GM18507 (cell line): ENCODE data around the gene LRRC26.
"Not testable (repeated sequence)": the region's sequence is repeated elsewhere in the genome, so short reads cannot be mapped to it uniquely, and the experiment has no call there.

ENCODE experiments used
- DNase-seq: peaks from one replicate; pipeline ENCODE4 v3.0.0; 2011; ENCODE audit warnings: low read depth; ENCODE audit not compliant: insufficient read length; ENCODE audit errors: extremely low spot score
- FAIRE-seq: peaks from 2 replicates; lab custom pipeline; 2011; peaks lifted over from hg19 to GRCh38; lab: Jason Lieb, UNC

LRRC26 gene

DNA sequence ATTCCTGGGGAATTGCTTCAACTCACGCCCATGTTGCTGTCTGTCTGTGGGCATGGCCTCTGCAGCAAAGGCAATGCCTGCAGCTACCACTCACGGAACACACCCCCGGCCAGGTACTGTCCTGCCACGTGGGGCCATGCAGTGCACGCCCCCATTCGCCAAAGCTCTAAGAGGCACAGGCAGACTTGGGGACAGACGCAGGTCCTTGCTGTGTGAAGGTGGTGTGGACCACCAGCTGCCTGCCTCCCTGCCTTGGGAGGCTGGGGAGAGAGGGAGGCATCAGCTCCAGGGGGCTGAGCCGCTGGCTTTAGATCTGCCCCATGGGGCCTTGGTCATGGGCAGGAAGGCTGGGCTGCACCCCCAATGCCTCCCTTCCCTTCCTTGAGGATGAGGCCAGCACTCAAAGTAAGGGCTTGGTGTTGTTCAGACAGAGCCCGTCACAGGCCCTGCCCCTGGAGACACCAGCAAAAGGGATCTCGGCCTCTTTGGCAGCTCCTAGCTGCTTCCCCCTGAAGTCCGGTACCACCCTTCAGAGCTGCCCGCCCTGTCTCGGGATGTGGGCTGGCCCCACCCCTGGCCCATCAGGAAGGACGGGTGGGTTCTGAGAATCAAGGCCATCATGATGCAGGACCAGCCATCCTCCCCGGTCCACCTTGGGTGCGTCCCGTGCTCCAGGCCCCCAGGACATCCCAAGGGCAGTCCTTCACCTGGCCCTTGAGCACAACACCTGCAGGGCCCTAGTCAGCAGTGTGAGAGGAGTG, 28.6 kb downstream of the LRRC26 start:
- DNase-seq (no peak), FAIRE-seq (no peak)

DNA sequence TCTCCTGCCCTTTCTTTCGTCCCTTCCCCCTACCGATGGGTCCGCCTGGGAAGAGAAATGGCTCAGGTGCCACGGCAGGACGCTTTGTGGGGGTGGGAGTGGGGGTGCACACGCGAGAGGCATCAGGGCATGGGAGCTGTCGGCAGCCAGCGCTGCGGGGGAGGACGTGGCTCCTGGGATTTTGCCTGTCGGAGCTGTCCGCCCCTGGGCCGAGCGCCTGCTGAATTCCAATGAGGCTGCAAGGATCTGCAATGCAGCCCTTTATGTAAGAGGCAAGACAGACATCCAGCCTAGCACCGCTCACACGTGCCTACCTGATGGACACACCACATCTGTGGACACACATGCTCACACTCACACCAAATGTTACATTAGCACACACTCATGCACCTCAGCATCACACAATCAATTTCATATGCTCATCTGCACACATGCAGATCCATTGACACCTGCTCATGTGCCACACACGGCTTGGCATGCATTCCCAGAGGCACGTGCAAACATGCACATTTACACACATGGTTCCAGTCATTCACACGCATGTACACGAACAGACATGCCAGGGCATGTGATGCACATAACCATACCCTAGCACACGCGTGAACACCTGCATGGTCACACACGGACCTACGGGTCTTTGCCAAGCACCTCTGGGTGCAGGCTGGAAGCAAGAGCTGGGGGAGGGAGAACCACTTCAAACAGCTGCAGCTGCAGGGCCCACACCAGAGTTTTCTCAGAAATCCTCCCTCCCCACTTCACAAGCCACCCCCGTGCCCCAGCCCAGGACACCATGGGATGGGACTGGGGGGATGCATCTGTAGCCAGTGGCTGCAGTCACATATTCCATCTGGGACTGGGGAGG, 29.5 kb downstream of the LRRC26 start:
- DNase-seq = no peak
- FAIRE-seq = no peak

GRCh38 chr9:137139468-137140150, 30.2 kb downstream of the LRRC26 start:
- FAIRE-seq = no peak
- no peak for DNase-seq

DNA sequence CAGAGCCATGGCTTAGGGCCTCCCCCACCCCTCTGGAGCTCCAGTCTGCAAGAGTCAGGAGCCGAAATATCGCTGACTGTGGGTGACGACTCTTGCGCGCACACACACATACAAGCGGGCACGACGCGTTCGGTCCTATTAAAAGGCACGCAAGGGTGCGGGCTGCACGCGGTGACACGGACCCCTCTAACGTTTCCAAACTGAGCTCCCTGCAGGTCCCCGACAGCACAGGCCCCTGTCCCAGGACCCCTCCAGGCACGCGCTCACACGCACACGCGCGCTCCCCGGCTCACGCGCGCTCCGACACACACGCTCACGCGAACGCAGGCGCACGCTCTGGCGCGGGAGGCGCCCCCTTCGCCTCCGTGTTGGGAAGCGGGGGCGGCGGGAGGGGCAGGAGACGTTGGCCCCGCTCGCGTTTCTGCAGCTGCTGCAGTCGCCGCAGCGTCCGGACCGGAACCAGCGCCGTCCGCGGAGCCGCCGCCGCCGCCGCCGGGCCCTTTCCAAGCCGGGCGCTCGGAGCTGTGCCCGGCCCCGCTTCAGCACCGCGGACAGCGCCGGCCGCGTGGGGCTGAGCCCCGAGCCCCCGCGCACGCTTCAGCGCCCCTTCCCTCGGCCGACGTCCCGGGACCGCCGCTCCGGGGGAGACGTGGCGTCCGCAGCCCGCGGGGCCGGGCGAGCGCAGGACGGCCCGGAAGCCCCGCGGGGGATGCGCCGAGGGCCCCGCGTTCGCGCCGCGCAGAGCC, 31.0 kb downstream of the LRRC26 start, which contains the start of gene GRIN1:
TSS of gene GRIN1 (plus strand) at position 433 of the 746 bp plus-strand sequence. CDS start 333 bp downstream, outside the sequence.
- no peak for FAIRE-seq
- DNase-seq = no peak

DNA sequence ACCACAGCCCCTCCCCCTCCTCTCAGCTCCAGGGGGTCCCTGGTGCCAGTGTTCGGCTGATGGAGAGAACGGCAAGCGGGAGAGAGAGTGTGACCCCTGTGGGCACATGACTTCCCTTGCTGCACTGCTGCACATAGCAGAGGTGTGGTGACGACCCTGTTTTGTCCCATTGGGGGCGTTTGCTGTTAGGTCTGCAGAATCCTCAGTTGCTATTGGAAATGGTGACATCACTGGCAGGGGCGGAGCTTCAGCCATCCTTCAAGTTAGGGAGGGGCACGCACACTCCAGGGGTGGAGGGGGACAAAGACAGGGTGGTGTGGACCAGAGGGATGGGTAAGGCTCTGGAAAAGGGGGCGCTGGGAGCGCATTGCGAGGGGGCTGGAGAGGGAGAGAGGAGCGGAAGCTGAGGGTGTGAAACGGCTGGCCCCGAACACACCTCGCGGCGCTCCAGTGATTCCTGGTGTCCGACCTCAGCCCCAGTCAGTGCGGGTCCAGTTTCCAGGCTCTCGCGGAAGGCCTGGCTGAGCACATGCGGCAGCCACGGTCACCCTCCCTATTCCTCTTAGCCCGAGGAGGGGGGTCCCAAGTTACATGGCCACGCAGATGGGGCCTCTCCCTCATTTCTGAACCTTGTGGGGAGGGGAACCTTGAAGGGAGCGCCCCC, 31.7 kb downstream of the LRRC26 start:
- DNase-seq (no peak), FAIRE-seq (no peak)

DNA sequence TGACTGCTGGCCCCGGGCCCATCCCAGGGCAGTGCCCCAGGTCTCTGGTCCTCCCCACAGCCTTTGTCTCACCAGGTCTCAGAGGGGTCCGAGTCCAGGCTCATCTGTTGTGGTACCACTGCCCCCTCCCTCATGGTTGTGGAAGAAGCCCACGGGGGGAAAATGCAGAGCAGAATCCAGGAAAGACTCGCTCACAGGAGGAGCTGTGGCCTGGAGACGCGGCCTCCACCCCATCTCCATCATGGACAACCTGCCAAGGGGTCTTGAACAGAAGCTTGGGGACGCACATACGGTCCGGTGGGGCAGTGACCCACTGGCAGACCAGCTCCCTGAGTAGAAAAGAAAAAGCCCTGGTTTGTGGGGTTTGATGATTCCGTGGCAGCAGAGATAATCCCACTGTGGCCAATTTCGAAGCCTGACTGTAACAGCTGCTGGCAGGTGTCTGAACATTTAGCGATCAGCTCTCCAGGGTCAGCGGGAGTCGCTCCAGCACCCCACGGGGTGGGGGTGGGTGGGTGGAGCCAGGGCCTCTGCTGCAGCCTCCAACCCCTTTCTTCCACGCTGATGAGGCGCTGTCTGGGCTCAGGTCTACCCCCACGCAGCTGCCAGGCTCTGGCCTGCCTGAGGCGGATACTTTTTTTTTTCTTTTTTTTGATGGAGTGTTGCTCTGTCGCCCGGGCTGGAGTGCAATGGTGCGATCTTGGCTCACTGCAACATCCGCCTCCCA, 32.8 kb downstream of the LRRC26 start:
- no peak for DNase-seq
- FAIRE-seq = no peak

DNA sequence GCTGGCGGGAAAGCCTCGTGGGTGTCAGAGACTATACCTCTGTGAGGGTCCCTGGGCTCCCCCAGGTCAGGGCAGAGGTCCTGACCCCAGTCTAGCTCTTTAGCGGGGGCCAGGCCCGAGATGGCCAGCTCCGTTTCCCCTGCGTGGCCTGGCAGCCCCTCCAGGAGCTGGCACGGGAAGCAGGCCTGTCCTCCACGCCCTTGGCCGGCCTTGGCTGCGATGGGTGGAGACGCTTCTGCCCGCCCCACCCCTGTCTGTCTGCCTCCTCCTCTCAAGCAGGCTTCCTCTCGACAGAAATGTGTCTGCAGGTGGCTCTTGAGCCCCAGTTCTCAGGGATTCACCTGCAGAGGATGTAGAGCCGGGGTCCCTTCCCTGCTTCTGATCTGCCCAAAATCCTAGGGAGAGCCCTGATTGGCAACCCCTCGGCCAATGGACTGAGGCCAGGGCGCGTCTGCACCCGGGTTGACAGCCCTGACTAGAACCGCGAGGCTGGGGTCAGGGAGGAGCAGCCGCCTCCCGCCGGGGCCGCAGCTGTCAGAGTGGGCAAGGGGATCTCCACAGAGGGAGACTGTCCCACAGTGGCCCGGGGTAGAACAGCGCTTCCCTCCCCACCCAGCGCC, 33.5 kb downstream of the LRRC26 start:
- DNase-seq (no peak), FAIRE-seq (no peak)

DNA sequence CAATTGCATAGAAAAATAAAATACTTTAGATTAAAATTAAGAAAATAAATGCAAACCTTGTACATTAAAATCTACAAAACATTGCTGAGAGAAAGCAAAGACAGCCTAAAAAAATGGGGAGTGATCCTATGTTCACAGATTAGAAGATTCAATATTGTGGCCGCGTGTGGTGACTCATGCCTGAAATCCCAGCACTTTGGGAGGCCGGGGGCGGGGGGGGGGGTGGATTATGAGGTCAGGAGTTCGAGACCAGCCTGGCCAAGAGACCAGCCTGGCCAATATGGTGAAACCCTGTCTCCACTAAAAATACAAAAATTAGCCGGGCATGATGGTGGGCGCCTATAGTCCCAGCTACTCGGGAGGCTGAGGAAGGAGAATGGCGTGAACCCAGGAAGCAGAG, 34.7 kb downstream of the LRRC26 start:
- DNase-seq = not testable (repeated sequence)

GRCh38 chr9:137134191-137134590, 35.7 kb downstream of the LRRC26 start:
- FAIRE-seq (no peak), DNase-seq (no peak)

More for the DNA sequence above, 34.7 kb downstream of the LRRC26 start:
- FAIRE-seq = not testable (repeated sequence)

GRCh38 chr9:137130176-137130755, 39.6 kb downstream of the LRRC26 start:
- DNase-seq (no peak), FAIRE-seq (no peak)

DNA sequence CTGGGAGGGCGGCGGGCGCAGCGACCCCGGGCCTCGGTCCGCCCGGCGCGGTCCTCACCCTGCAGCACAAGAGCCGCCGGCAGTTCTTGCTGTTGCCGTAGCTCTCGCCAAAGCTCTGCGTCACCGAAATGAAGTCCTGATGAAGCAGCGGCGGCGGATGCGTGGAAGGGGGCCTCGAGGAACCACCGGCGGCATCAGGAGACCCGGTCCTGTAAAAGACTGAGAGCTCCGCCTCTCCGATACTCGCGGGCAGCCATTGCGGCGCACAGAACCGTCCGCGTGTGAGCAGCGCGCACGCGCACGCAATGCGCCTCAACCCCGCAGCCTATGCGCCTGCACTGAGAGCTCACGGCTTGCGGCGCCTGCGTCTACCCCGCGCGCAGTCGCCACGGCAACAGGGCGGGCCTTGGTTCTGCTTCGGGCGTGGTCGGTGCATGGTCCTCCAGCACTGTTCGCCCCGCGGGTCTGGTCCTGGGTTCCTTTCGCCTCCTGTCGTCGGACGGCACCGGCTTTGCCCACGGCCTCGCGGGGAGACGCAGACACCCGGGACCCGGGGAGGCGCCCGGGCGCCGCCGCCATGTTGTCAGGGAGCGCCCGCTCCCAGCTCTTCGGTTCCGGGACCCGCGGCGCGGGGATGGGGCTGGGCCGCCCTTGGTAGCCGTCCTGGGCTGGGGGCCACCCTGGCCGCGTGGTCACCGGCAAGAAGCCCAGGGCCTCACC, 40.2 kb downstream of the LRRC26 start:
- DNase-seq (peak; percentile 92), FAIRE-seq (peak; percentile 91)

DNA sequence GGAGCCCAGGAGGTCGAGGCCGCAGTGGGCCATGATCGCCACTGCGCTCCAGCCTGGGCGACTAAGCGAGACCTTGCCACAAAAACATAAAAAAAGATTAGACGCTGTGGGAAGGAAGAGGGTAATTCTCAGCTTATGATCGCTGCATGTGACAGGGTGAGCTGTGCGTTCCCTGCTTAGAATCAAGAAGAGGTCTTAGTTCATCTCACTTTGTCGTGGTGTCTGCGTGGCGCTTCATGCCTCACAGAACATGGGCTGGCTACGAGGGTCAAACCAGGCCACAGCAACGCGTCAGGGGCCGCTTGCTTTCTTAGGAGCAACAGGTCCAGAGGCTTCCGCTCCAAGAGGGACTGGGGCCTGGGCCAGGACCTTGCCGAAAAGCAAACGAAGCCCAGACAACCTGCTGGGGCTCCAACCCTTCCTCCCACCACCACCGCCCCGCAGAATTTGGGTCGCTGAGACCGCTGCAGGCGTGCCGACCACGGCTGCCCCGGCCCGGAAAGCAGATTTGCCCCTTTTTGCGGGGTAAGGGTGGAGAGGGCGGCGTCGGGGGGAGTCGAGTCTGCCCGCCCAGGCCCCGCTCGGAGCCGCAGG, 40.9 kb downstream of the LRRC26 start:
- FAIRE-seq (peak; percentile 36), DNase-seq (no peak)

DNA sequence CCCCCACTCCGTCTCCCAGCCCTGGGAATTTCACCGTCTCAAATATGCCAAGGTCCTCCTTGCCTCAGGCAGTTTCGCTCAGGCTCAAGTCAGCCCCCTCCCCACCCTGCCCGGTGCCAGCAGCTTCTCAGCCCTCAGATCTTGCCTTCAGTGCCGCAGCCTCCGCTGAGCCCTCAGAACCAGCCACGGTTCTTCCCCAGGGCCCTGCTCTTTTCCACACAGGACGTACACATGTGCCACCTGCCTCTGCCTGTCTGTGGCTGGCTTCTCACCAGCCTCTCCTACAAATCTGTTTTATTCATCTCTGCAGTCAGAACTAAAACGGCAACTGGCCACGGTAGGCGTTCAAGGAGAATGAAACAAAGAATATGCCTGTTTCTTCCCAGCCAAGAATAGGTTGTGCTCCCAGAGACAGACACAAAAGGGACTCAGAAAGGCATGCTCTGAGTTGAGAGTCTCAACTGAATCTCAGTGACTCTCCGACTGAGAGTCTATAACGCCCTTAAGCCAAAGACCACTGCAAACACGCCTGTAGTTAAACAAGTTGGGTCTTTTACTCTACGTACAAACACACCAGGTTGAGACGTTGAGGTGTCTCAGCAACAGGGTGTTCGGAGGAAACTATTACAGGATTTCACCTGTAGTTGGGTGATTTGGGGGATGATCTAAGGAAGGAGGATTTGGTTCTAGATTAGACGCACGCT, 41.5 kb downstream of the LRRC26 start:
- FAIRE-seq (no peak), DNase-seq (no peak)

DNA sequence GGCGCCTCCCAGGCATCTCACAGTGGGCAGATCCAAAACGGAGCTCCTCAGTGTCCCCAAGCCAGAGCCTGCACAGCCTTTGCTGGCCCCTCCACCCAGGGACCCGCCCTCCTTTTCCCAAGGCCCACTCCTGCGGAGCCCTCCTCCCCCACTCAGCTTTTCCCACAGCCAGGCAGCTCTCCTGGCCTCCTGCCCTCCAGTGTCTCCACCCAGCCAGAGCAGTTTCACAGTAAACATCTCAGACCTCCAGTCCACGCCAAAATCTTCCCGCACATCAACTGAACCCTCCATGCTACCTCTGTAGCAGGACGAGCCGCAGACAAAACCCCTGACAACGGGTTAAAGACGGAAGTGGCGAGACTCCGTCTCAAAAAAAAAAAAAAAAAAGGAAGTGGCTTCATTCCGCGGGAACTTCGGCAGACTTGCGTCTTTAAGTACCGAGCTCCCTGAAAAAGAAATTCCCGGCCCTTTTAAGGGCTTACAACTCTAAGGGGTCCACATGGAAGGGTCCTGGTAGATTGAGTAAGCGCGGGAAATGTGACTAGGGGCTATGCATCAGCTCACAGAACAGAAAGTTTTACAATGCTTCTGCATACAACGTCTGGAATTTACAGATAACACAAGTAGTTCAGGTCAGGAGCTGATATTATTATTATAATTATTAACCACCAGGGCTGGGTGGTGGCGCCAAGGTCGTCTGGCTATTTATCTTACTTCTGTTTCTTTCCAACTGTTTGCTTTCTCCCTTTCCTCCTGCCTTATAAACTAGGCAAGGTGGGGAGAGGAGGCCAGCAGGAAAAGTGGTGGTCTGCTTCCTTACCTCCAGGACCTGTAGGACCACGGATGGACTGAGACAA, 42.3 kb downstream of the LRRC26 start:
- FAIRE-seq (peak; percentile 72), DNase-seq (no peak)

DNA sequence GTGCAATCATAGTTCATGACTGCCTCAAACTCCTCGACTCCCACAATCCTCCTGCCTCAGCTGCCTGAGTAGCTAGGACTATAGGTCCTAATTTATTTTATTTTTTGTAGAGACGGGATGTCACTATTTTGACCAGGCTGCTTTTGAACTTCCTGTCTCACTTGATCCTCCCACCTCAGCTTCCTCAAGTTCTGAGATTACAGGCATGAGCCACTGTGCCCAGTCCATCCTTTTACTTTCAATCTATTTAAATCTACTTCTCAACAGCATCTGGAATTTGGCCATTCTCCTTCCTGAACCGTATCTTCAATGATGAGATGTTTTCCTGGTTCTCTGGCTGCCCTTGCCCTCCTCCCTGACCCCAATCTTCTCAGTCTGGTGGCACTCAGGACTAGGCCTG, 43.1 kb downstream of the LRRC26 start:
- peak; percentile 15 for FAIRE-seq

More for the DNA sequence above, 43.1 kb downstream of the LRRC26 start:
- no peak for DNase-seq
